Activated CD8-positive, alpha-beta memory T cell treated with anti-CD3 and anti-CD28 coated beads for 4 hours (primary cell): ENCODE data around the gene MLYCD.

ENCODE experiments used
- DNase-seq, 2 donors: peaks; one replicate each; pipeline ENCODE4 v3.0.0-alpha.2; 2020; ENCODE audit warnings: low read depth in 2 of 2

MLYCD gene

GRCh38 chr16:83968891-83969649, 70.2 kb downstream of the MLYCD start:
- DNase-seq, result no peak

DNA sequence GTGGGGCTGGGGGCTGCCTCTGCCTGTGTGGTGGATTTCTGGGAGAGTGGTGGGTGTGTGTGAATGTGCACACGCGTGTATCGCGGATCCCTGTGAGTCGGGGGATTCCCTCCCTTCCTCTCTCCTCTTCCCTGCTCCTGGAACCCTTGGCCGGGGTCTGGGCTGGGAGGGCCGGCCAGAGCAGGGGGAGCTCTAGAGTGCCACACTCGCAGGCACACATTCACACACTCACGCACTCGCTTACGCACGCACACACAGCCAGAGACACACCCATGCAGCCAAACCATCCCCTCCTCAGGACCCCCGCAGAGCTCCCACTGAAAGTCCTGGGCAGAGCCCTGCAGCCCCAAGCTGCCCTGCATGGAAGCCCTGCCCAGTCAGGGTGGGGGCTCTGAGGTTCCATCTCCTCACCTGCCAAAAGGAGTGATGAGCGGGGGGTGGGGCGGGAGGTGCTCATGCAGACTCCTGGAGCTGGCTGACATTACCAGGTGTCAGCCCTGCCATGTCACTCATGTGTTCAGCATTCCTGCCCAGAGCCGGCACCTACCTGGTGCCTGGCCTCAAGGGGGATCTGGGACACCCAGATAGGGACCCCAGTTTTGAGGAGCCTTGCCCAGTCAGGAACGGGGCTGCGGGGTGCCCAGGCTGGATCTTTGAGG, 71.0 kb downstream of the MLYCD start:
- no peak for DNase-seq

- no peak for DNase-seq
Observed at GRCh38 chr16:83970430-83970815, 71.5 kb downstream of the MLYCD start.

DNA sequence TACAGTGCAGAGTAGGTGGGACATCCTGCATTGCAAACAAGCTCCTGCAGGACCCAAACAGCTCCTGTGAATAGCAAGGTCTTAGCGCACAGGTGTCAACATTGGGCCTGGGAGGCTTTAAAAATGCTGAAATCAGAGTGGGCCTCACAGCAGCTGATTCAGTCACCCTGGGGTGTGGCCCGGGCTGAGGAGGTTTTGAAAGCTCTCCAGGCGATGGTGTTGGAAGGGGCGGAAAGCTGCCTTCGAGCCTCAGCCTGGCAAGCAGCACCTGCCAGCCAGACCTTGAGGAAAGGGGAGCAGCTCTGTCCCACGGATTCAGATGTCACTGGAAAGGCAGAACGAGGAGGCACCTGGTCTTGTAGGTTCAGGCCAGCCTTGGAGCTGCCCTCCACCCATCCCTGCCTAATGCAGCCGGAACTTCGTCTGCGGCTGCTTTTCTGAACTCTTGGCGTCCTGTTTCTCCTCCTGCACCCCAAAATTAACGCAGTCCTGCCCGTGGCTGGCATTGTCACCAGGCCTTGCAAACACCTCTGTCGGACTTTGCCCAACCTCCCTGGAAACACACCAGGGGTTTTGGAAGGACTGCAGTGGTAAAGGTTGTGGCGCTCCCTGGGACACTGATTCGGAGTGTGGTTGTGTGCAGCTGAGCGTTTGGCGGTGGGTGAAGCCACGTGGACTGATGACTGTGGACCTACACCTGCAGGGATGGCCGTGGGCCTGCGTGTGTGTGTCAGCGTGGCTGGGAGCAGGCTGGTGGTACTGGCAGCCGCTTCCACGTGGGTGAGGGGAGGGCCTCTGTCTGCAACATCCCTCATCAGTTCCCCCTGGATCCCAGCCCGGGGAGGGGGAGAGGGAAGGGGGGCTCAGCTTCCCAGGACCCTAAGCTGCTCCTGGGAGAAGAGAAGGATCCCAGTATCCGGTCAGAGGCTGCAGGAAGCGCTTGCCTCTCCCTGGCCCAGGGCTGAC, 72.5 kb downstream of the MLYCD start:
- no peak for DNase-seq

DNA sequence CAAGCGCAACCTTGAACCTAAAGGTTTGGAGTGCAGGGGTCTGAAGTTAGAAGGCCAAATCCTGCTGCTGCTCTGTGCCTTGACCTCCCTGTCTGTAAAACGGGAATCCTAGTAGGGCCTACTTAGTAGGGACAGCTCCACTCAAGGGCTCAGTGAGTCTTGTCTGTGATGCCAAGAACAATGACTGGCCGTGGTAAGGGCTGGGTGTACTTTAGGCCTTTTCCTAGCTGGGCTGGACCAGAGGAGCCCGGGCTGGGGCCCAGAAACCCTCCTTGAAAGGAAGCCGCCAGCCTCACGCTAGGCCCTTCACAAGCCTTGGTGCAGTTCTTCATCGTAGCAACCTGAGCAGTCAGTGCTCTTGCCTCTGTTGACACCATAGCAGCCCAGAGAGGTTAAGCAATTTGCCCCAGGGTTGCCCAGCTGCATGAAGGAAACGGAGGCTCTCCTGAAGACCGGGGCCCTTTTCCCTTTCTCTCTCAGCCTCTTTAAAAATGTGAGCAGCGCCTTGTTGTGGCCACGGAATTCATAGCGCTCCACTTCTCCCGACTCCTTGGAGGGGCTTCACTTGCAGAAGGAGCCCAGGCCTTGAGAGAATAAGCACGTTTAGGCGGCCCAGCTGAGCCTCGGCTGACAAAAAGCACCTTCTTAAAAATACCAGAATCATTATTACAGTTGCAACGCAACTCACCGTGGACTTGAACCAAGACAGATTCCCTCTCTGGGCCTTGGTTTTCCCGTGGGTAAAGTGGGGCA, 73.5 kb downstream of the MLYCD start:
- DNase-seq, result no peak

DNA sequence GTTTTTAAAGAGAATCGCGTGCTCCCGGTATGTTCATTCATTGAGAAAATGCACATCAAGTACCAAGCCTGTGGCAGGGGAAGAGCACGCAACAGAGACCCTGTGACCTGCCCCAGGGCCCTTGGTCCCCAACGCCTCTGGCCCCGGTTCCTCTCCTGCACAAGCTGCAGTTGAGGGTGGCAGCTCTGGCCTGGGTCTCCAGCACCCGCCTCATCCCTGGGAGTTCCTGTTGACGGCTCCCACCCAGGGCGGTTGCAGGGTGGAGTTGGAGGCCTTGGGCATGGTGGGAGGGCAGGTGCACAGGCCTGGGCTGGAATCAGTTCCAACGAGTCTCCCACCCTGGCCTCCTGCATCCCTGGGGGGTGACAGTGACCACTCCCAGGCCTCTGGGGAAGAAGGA, 74.2 kb downstream of the MLYCD start:
- DNase-seq, result no peak

- DNase-seq, result no peak
Observed at GRCh38 chr16:83973581-83974385, 74.9 kb downstream of the MLYCD start.

DNA sequence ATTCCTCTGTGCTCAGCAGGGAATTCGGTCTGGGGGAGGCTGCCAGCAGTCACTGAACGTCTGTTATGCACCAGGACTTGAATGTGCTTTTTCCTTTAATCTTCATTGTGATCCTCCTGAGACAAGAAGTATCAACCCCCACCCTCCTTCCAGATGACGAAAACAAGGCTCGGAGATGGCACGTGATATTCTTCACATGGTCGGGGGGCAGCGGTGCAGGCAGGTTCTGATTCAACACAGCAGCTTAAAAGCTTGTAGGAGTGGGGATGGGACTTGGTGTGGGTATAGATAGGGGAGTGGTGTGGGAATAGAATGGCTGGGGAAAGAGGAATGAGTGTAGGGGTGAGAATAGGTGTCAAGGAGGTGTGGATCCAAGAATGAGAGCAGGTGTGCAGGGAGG, 75.6 kb downstream of the MLYCD start:
- DNase-seq, result no peak

DNA sequence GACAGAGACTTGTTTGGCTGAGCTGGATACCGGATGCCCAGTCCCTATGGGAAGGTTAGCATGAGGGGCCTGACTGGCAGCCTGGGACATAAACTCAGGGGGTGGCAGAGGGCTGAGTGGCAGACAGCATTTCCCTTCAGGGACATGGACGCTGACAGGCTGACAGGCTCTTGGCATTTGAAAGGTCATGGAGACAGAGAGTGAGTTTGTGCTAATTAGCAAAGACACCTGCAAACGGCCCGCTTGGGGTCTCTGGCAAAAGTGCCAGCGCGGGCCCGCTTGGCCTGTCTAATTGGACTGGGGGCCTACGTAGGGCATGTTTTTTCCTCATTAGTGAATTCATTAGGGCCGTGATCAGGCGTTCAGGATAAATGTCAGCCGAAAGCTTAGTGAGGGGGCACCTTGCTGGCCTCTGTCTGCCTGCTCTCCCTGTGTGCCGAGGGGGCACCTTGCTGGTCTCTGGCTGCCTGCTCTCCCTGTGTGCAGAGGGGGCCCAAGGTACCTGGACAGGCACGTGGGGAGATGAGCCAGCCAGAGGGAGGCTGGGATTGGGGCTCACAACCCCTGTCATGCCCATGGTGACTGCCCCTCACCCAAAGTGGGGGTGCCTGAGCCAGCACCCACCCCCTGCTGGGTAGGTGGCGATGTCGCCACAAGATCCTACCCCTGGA, 76.8 kb downstream of the MLYCD start:
- DNase-seq, result no peak
